ENCODE measurements around the gene ACSS3. TPM values are rescaled to one million over a fixed set of nuclear protein-coding genes. Genes with fewer than 3 reads are reported as not detected.

ACSS3 gene
- total RNA-seq, 4 donors from 2014 or later: 5.0 to 13.6 (median 7.8) TPM

- Histone ChIP-seq H3K27me3 (no peaks in the 10 kb centered on the region), H3K27ac (peak overlapping the region; percentile 53 to 85 (median 70)), H3K4me1 (peaks cover 19 to 46% of the 10 kb centered on the region in 2 donors), H3K9me3 (no peaks in the 10 kb centered on the region), H3K4me3 (peak overlapping the region in 1 of 4 donors; percentile 19), H3K36me3 (no peaks in the 10 kb centered on the region)
- peak; percentile 50 to 60 for ATAC-seq
- DNase-seq: peak; percentile 10 to 36
- intact Hi-C loops (cut with DNase I; ENCODE audit: low total_unique reads) (loop anchor here (10.0 kb wide), 1 partner anchor 1149 kb away; the partner anchor contains the start of gene PPP1R12A), in situ Hi-C loops (cut with MboI; ENCODE audit: low sequenced_read_pairs in 4 of 4) (no loop called here)
- no peak for TF ChIP-seq POLR2A (IDR thresholded peaks at IDR 0.05)
- no peak for TF ChIP-seq CTCF (IDR thresholded peaks at IDR 0.05 in 4 of 5, conservative IDR thresholded peaks at IDR 0.05 in 1 of 5)
Observed at GRCh38 chr12:81083906-81084513, 6.1 kb downstream of the ACSS3 start.

GRCh38 chr12:81084811-81085350 lies 7.0 kb downstream of the ACSS3 start:
- TF ChIP-seq POLR2A (IDR thresholded peaks at IDR 0.05) (no peak), CTCF (IDR thresholded peaks at IDR 0.05 in 4 of 5, conservative IDR thresholded peaks at IDR 0.05 in 1 of 5) (no peak)
- intact Hi-C loops (cut with DNase I; ENCODE audit: low total_unique reads) (loop anchor here (10.0 kb wide), 1 partner anchor 1150 kb away; the partner anchor contains the start of gene PPP1R12A), in situ Hi-C loops (cut with MboI; ENCODE audit: low sequenced_read_pairs in 4 of 4) (no loop called here)
- no peak overlapping the region for H3K4me3 ChIP-seq
- H3K4me1 ChIP-seq: peaks cover 14 to 42% of the 10 kb centered on the region in 2 donors
- ATAC-seq (no peak), DNase-seq (no peak)
- H3K27me3 ChIP-seq: no peaks in the 10 kb centered on the region
- peak overlapping the region; percentile 53 to 85 (median 70) for H3K27ac ChIP-seq
- H3K36me3 ChIP-seq: no peaks in the 10 kb centered on the region
- H3K9me3 ChIP-seq: no peaks in the 10 kb centered on the region

- intact Hi-C loops (cut with DNase I; ENCODE audit: low total_unique reads) (loop anchor here (10.0 kb wide), 1 partner anchor 1151 kb away; the partner anchor contains the start of gene PPP1R12A), in situ Hi-C loops (cut with MboI; ENCODE audit: low sequenced_read_pairs in 4 of 4) (no loop called here)
- no peak for DNase-seq
- Histone ChIP-seq H3K27ac (peak overlapping the region; percentile 53 to 85 (median 70)), H3K27me3 (no peaks in the 10 kb centered on the region), H3K9me3 (no peaks in the 10 kb centered on the region), H3K4me3 (no peak overlapping the region), H3K4me1 (peaks cover 14 to 41% of the 10 kb centered on the region in 2 donors), H3K36me3 (no peaks in the 10 kb centered on the region)
- ATAC-seq: no peak
- TF ChIP-seq POLR2A (IDR thresholded peaks at IDR 0.05) (no peak), CTCF (IDR thresholded peaks at IDR 0.05 in 4 of 5, conservative IDR thresholded peaks at IDR 0.05 in 1 of 5) (no peak)
Observed at GRCh38 chr12:81085832-81086231, 8.0 kb downstream of the ACSS3 start.

GRCh38 chr12:81086342-81086741 lies 8.5 kb downstream of the ACSS3 start:
- ATAC-seq: peak; percentile 78 to 88
- Histone ChIP-seq H3K4me1 (peaks cover 14 to 41% of the 10 kb centered on the region in 2 donors), H3K27me3 (no peaks in the 10 kb centered on the region), H3K9me3 (no peaks in the 10 kb centered on the region), H3K27ac (peak overlapping the region; percentile 53 to 85 (median 70)), H3K4me3 (no peak overlapping the region), H3K36me3 (no peaks in the 10 kb centered on the region)
- peak in 1 of 2 donors; percentile 43 for DNase-seq
- intact Hi-C loops (cut with DNase I; ENCODE audit: low total_unique reads) (loop anchor here (10.0 kb wide), 1 partner anchor 1152 kb away; the partner anchor contains the start of gene PPP1R12A), in situ Hi-C loops (cut with MboI; ENCODE audit: low sequenced_read_pairs in 4 of 4) (no loop called here)
- no peak for TF ChIP-seq POLR2A (IDR thresholded peaks at IDR 0.05)

- Histone ChIP-seq H3K36me3 (no peaks in the 10 kb centered on the region), H3K9me3 (no peaks in the 10 kb centered on the region), H3K4me1 (peaks cover 10 to 33% of the 10 kb centered on the region in 2 donors), H3K27ac (no peak overlapping the region), H3K4me3 (no peak overlapping the region), H3K27me3 (no peaks in the 10 kb centered on the region)
- intact Hi-C loops (cut with DNase I; ENCODE audit: low total_unique reads) (loop anchor here (10.0 kb wide), 1 partner anchor 1153 kb away; the partner anchor contains the start of gene PPP1R12A), in situ Hi-C loops (cut with MboI; ENCODE audit: low sequenced_read_pairs in 4 of 4) (no loop called here)
- no peak for ATAC-seq
- DNase-seq: no peak
- TF ChIP-seq POLR2A (IDR thresholded peaks at IDR 0.05) (no peak), CTCF (IDR thresholded peaks at IDR 0.05 in 4 of 5, conservative IDR thresholded peaks at IDR 0.05 in 1 of 5) (no peak)
Observed at GRCh38 chr12:81088221-81088620, 10.3 kb downstream of the ACSS3 start.
